Peyer's patch (tissue), 4 donors: ENCODE data around the gene PCAT6.

Source experiments
- POLR2A ChIP-seq, 2 donors: fragments of 450-650 bp; IDR thresholded peaks; one replicate each; pipeline ENCODE4 v1.5.1; 2017; ENCODE audit warnings: antibody characterized with exemption in 2 of 2, mild to moderate bottlenecking in 2 of 2, moderate library complexity in 2 of 2
- TF ChIP-seq, protein P1 (sequence below), 6 experiments: fragments of 450-650 bp in 4 of 6; fragments of 200-600 bp in 2 of 6; sonication (generic) in 1 of 6; IDR thresholded peaks; one replicate each; pipeline ENCODE4 v1.5.1; 2017 to 2019; ENCODE audit warnings: antibody characterized with exemption in 6 of 6, mild to moderate bottlenecking in 3 of 6, moderate library complexity in 1 of 6

DNA sequence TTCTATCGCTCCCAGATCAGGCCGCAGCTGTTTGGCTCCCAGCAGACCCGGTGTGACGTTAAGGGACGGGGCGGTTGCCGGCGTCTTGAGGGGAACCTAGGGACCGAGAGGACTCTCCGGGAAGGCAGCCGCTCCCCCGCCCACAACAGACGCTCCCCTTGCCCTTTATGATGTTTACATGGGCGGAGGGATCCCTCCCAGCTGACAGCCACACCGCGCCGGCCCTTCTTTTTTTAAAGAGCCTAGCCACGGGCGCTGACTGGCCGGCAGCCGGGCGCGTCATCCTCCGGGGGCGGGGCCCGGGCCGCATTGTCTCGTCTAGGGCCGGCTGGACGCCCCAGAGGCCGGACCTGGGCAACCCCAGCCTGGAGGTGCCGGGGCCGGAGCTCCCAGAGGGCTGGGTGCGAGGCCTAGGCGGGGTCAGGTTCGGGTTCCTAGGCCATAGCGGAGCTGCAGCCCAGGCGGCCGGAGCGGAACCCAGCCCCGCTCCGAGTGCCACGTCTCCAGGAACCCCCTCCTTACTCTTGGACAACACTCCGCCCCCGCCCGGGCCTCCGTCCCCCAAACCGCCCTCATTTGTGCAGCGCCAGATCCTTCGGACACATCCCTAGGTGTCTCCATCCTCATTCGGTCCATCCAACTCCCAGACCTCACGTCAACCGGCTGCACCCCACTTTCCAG is at the start of gene PCAT6:
- TF ChIP-seq, protein P1, sequence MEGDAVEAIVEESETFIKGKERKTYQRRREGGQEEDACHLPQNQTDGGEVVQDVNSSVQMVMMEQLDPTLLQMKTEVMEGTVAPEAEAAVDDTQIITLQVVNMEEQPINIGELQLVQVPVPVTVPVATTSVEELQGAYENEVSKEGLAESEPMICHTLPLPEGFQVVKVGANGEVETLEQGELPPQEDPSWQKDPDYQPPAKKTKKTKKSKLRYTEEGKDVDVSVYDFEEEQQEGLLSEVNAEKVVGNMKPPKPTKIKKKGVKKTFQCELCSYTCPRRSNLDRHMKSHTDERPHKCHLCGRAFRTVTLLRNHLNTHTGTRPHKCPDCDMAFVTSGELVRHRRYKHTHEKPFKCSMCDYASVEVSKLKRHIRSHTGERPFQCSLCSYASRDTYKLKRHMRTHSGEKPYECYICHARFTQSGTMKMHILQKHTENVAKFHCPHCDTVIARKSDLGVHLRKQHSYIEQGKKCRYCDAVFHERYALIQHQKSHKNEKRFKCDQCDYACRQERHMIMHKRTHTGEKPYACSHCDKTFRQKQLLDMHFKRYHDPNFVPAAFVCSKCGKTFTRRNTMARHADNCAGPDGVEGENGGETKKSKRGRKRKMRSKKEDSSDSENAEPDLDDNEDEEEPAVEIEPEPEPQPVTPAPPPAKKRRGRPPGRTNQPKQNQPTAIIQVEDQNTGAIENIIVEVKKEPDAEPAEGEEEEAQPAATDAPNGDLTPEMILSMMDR (IDR thresholded peaks at IDR 0.05), result no peak
- TF ChIP-seq POLR2A (IDR thresholded peaks at IDR 0.05), result peak; percentile 87 to 93
